K562 (cell line): ENCODE results near the gene ANKRD6. TPM values are rescaled to one million over a fixed set of nuclear protein-coding genes. Genes with fewer than 3 reads are reported as not detected.

ENCODE experiments used
- ATAC-seq: fragments of 200-7000 bp; cut with Tn5 transposase; 3 replicates; pipeline ENCODE4 v1.9.1; 2020; ENCODE audit warnings: moderate library complexity
- BruUV-seq: library from RNA; stranded (reverse); fragments of 400-500 nt; replicated peaks from 2 replicates; lab custom pipeline; 2021; lab: Mats Ljungman, UMichigan
- CTCF ChIA-PET: fragments of 300-600 bp; formaldehyde crosslinking; extraction: SDS; loops from one replicate; lab custom pipeline; 2021; ENCODE audit warnings: low intra/inter-chr PET ratio; lab: Yijun Ruan, JAX
- POLR2A ChIA-PET: fragments of 300-600, 350-650 bp; sonication (Branson Sonifier 250); formaldehyde crosslinking; extraction: SDS; loops from one replicate; lab custom pipeline; 2021; ENCODE audit warnings: antibody characterized with exemption, inconsistent platforms; lab: Yijun Ruan, JAX
- DNase-seq, 4 experiments: peaks; one replicate each; pipeline versions ENCODE4 v3.0.0 to v3.0.0-alpha.2; 2011 to 2018; ENCODE audit warnings: low spot score in 3 of 4, mixed read lengths in 3 of 4; ENCODE audit errors: extremely low read depth in 1 of 4
- FAIRE-seq: peaks from 2 replicates; lab custom pipeline; 2011; peaks lifted over from hg19 to GRCh38; lab: Jason Lieb, UNC
- H2AFZ ChIP-seq: 2 replicates; pipeline ENCODE4 v1.6.0; 2011; ENCODE audit warnings: low read depth, low read length, control low read depth, inconsistent platforms
- H3K27ac ChIP-seq: fragments of 200-600 bp; 3 replicates; pipeline ENCODE4 v1.8.0; 2011; ENCODE audit warnings: low read depth, mild to moderate bottlenecking, control low read depth, inconsistent platforms, low read length, moderate library complexity, mixed read lengths; ENCODE audit errors: extremely low read depth
- H3K27me3 ChIP-seq, 2 experiments: fragments of 300-600 bp in 1 of 2; 2 replicates in 1 of 2; 3 replicates in 1 of 2; pipeline versions ENCODE4 v1.6.0 to v1.8.0; 2011; ENCODE audit warnings: inconsistent platforms in 2 of 2, low read length in 2 of 2, mild to moderate bottlenecking in 1 of 2, mixed read lengths in 1 of 2, moderate library complexity in 1 of 2; ENCODE audit not compliant: control insufficient read depth in 2 of 2, insufficient read depth in 2 of 2
- H3K36me3 ChIP-seq: fragments of 300-600 bp; 3 replicates; pipeline ENCODE4 v1.8.0; 2011; ENCODE audit warnings: mild to moderate bottlenecking, low read length, inconsistent platforms; ENCODE audit not compliant: control insufficient read depth, insufficient read depth
- H3K4me1 ChIP-seq, 2 experiments: fragments of 200-600 bp in 1 of 2; replicated peaks in 1 of 2; 2 replicates in 1 of 2; 3 replicates in 1 of 2; pipeline versions ENCODE4 v1.5.1 to v1.8.0; 2011; ENCODE audit warnings: inconsistent platforms in 2 of 2, low read length in 2 of 2, mild to moderate bottlenecking in 1 of 2, mixed read lengths in 1 of 2, moderate library complexity in 1 of 2; ENCODE audit not compliant: control insufficient read depth in 2 of 2, insufficient read depth in 2 of 2
- H3K4me2 ChIP-seq: 2 replicates; pipeline ENCODE4 v1.6.1; 2011; ENCODE audit warnings: low read length, control low read depth, inconsistent platforms, mixed read lengths; ENCODE audit not compliant: insufficient read depth
- H3K4me3 ChIP-seq: fragments of 200-600 bp; sonication (generic), shearing (Covaris generic); 2 replicates; pipeline ENCODE4 v1.5.1; 2016; ENCODE audit warnings: control low read depth, inconsistent platforms
- H3K79me2 ChIP-seq: fragments of 200-600 bp; 3 replicates; pipeline ENCODE4 v1.8.0; 2011; ENCODE audit warnings: low read length, inconsistent platforms; ENCODE audit not compliant: control insufficient read depth, insufficient read depth
- H3K9ac ChIP-seq, 2 experiments: 2 replicates each; pipeline versions ENCODE4 v1.6.0 to v1.6.1; 2011; ENCODE audit warnings: low read depth in 2 of 2, low read length in 2 of 2, control low read depth in 1 of 2, inconsistent platforms in 1 of 2, mild to moderate bottlenecking in 1 of 2, mixed read lengths in 1 of 2; ENCODE audit not compliant: insufficient read depth in 1 of 2
- H3K9me1 ChIP-seq: one replicate; pipeline ENCODE4 v1.6.0; 2011; ENCODE audit warnings: inconsistent platforms, mild to moderate bottlenecking, low read length, moderate library complexity; ENCODE audit not compliant: control insufficient read depth, insufficient read depth
- H3K9me3 ChIP-seq: replicated peaks from 2 replicates; pipeline ENCODE4 v1.5.1; 2011; ENCODE audit warnings: low read depth, low read length, inconsistent platforms; ENCODE audit not compliant: control insufficient read depth, insufficient read depth
- H4K20me1 ChIP-seq: replicated peaks from 2 replicates; pipeline ENCODE4 v1.6.1; 2011; ENCODE audit warnings: low read length, inconsistent platforms, mixed read lengths; ENCODE audit not compliant: control insufficient read depth, insufficient read depth
- FOXK2 ChIP-seq, 2 experiments: fragments of 450-650 bp; IDR thresholded peaks in 1 of 2; conservative IDR thresholded peaks in 1 of 2; 2 replicates each; pipeline ENCODE4 v1.6.1; 2016; ENCODE audit warnings: low read depth in 2 of 2, mild to moderate bottlenecking in 1 of 2
- HCFC1 ChIP-seq: IDR thresholded peaks from 2 replicates; pipeline ENCODE4 v1.6.1; 2012; ENCODE audit warnings: low read depth, low read length, improper control_type of control experiment
- KAT2B ChIP-seq: IDR thresholded peaks from one replicate; pipeline ENCODE4 v1.6.1; 2012; ENCODE audit warnings: low read depth, mild to moderate bottlenecking, control low read depth, inconsistent platforms, low read length, moderate library complexity
- KDM1A ChIP-seq, 2 experiments: fragments of 450-650 bp; IDR thresholded peaks; 2 replicates each; pipeline ENCODE4 v1.6.1; 2016; ENCODE audit warnings: mild to moderate bottlenecking in 2 of 2
- PYGO2 ChIP-seq: fragments of 450-650 bp; IDR thresholded peaks from 2 replicates; pipeline ENCODE4 v1.6.1; 2016; ENCODE audit warnings: mild to moderate bottlenecking, missing genetic modification characterization, moderate library complexity, missing compliant biosample characterization
- TRIM25 ChIP-seq: fragments of 450-650 bp; IDR thresholded peaks from 2 replicates; pipeline ENCODE4 v1.7.0; 2016; ENCODE audit warnings: borderline replicate concordance
- ZNF311 ChIP-seq: fragments of 250-450 bp; sonication (Bioruptor Pico); IDR thresholded peaks from 2 replicates; pipeline ENCODE4 v1.4.0; 2020; ENCODE audit warnings: mild to moderate bottlenecking, moderate library complexity
- WGBS: fragments of 100-300 bp; shearing (Covaris generic); methylation state at CpG from one replicate; pipeline ENCODE4 v1.1.6; 2016; ENCODE audit warnings: low coverage, mixed read lengths; ENCODE audit not compliant: insufficient coverage; ENCODE audit errors: missing lambda C conversion rate; 5-methylcytosine and 5-hydroxymethylcytosine counted together
- in situ Hi-C: fragments of 300-500 bp; cut with MboI; formaldehyde crosslinking; loops from 4 replicates; pipeline ENCODE4 v1.15.0; 2018; ENCODE audit warnings: inconsistent platforms, mixed read lengths
- intact Hi-C: fragments of 100-400 bp; cut with micrococcal nuclease; formaldehyde crosslinking; loops from 2 replicates; pipeline ENCODE4 v1.14.2; 2022
- polyA plus RNA-seq, 8 experiments: library from polyadenylated mRNA; depleted of rRNA in 4 of 8; stranded (reverse) in 5 of 8; unstranded in 3 of 8; fragments of >200 nt; fragmentation: Nextera tagmentation in 2 of 8; fragmentation: Illumina TruSeq in 1 of 8; extraction: Ambion mirVana in 2 of 8; extraction: Trizol in 1 of 8; gene quantifications; 2 replicates each; pipeline versions ENCODE4 v1.2.1 to v1.2.3, GENCODE V29; 2011 to 2014; ENCODE audit warnings: inconsistent platforms in 1 of 8, missing spikeins in 1 of 8
- total RNA-seq, 7 experiments: library from RNA; depleted of rRNA in 6 of 7; stranded (reverse); fragments of >200 nt in 6 of 7; fragmentation: Illumina TruSeq in 2 of 7; extraction: Trizol in 2 of 7; gene quantifications; 2 replicates each; pipeline versions ENCODE4 v1.2.1 to v1.2.3, GENCODE V29; 2011 to 2021; ENCODE audit warnings: low replicate concordance in 1 of 7
- TF ChIP-seq, protein P1 (sequence below): fragments of 250-450 bp; sonication (Bioruptor Pico); IDR thresholded peaks from 2 replicates; pipeline ENCODE4 v1.5.0; 2021
- TF ChIP-seq, protein P2 (sequence below): sonication (generic); formaldehyde crosslinking; IDR thresholded peaks from 2 replicates; pipeline ENCODE4 v1.9.0; 2022; ENCODE audit warnings: mild to moderate bottlenecking, missing genetic modification reagents
- TF ChIP-seq, protein P3 (sequence below): fragments of 450-650 bp; formaldehyde crosslinking; IDR thresholded peaks from 2 replicates; pipeline ENCODE4 v1.4.0; 2022; ENCODE audit warnings: mild to moderate bottlenecking, moderate library complexity

ANKRD6 gene
- total and polyA plus RNA-seq, 9 of the 15 experiments (the other 6 are each of a cell fraction or from before 2014, with no cell fraction given), result 0.04 to 0.22 (median 0.08) TPM; not detected in 4

DNA sequence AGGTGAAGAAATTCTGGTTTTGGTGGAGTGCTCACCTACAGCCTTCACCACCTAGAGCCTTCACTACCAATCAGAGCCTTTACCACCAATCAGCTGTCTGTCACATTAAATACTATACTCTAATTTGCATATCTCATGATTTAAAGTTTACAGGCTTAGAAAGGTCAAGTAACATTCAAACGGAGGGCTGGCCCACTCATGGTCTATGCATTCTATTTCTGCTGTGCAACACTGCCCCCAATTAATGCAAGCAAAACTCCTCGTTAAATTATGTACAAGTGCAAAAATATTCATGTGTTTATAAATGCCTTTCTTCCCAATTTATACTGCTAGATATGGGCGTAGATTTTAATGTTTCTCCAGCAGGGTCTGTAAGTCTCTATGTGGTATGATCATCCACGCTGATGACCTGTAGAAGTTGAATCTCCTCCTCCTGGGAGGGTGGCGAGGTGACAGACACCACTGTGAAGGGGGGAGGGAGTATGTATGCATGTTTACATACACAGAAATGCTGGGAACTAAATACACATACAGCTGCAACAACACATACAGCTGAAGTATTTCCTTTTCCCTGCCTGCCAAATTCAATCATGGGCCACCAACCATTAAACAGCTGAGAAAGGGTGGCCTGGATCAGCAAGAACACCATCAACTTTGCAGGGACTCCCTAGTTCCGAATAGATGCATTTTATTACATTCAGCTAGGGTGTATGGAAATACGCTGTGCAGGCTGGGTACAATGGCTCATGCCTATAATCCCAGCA, 34.0 kb upstream of the ANKRD6 start:
- in situ Hi-C loops, result no loop called here
- Histone ChIP-seq H3K79me2 (no peaks in the 10 kb centered on the region), H3K9me3 (no peaks in the 10 kb centered on the region), H3K27me3 (peaks cover 0 to 26% of the 10 kb centered on the region in 2 experiments; a peak in 3 of 5 replicates), H3K27ac (no peak overlapping the region), H3K4me1 (no peaks in the 10 kb centered on the region), H2AFZ (no peak overlapping the region), H3K36me3 (no peaks in the 10 kb centered on the region), H3K9me1 (no peaks in the 10 kb centered on the region), H3K4me3 (no peak overlapping the region), H3K4me2 (no peak overlapping the region), H3K9ac (no peak overlapping the region), H4K20me1 (0 out of 2 replicates have a peak, but pooled peaks cover 4% of the 10 kb centered on the region)
- BruUV-seq, result no TSS peak
- WGBS, result 2% methylated on average over 7 of the region's 7 CpGs
- intact Hi-C loops, result no loop called here
- CTCF ChIA-PET, result no interaction called here
- TF ChIP-seq, protein P1, sequence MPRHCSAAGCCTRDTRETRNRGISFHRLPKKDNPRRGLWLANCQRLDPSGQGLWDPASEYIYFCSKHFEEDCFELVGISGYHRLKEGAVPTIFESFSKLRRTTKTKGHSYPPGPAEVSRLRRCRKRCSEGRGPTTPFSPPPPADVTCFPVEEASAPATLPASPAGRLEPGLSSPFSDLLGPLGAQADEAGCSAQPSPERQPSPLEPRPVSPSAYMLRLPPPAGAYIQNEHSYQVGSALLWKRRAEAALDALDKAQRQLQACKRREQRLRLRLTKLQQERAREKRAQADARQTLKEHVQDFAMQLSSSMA (CRISPR knock-in tag), result no peak
- TF ChIP-seq, protein P2, sequence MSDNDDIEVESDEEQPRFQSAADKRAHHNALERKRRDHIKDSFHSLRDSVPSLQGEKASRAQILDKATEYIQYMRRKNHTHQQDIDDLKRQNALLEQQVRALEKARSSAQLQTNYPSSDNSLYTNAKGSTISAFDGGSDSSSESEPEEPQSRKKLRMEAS (CRISPR knock-in tag), result no peak
- TF ChIP-seq ZNF311 (no peak), PYGO2 (tag) (no peak), KAT2B (no peak), HCFC1 (no peak), TRIM25 (no peak), FOXK2 (conservative IDR thresholded peaks at IDR 0.05 in 1 of 2, IDR thresholded peaks at IDR 0.05 in 1 of 2; ENCODE audit: low read depth in 2 of 2) (no peak), KDM1A (IDR thresholded peaks at IDR 0.05) (no peak)
- TF ChIP-seq, protein P3, sequence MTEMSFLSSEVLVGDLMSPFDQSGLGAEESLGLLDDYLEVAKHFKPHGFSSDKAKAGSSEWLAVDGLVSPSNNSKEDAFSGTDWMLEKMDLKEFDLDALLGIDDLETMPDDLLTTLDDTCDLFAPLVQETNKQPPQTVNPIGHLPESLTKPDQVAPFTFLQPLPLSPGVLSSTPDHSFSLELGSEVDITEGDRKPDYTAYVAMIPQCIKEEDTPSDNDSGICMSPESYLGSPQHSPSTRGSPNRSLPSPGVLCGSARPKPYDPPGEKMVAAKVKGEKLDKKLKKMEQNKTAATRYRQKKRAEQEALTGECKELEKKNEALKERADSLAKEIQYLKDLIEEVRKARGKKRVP (CRISPR knock-in tag), result no peak
- DNase-seq, result no peak
- POLR2A ChIA-PET, result interaction anchor here (0.7 kb wide), 2 partner anchors 139 to 531 kb away, joined by 3 read pairs; no protein-coding TSS in a partner anchor
- ATAC-seq, result no peak
- FAIRE-seq, result no peak
